HG03520 (cell line): Measurements from ENCODE around the gene ASB8.
"Not testable (repeated sequence)": the region's sequence is repeated elsewhere in the genome, so short reads cannot be mapped to it uniquely, and the experiment has no call there.

Experiments used
- ATAC-seq: cut with Tn5 transposase; IDR thresholded peaks from one replicate; pipeline ENCODE4 v1.9.1; 2021; ENCODE audit warnings: mild to moderate bottlenecking, moderate library complexity; ENCODE audit not compliant: unreplicated experiment

Gene ASB8

GRCh38 chr12:48142818-48143674 lies 14.3 kb downstream of the ASB8 start:
- no peak for ATAC-seq

- no peak for ATAC-seq
These were observed 22.3 kb downstream of the ASB8 start for GRCh38 chr12:48135027-48135426.

GRCh38 chr12:48132826-48133225 lies 24.5 kb downstream of the ASB8 start:
- no peak for ATAC-seq

- ATAC-seq = no peak
These were observed 25.8 kb downstream of the ASB8 start for GRCh38 chr12:48131517-48131916.

GRCh38 chr12:48129376-48129775 lies 27.9 kb downstream of the ASB8 start:
- ATAC-seq = no peak

- no peak for ATAC-seq
These were observed 28.5 kb downstream of the ASB8 start for GRCh38 chr12:48128800-48129199.

- no peak for ATAC-seq
These were observed 30.2 kb downstream of the ASB8 start for GRCh38 chr12:48126953-48127630.

GRCh38 chr12:48125985-48126384 lies 31.3 kb downstream of the ASB8 start:
- no peak for ATAC-seq

GRCh38 chr12:48125542-48125941 lies 31.8 kb downstream of the ASB8 start:
- ATAC-seq = not testable (repeated sequence)

- no peak for ATAC-seq
These were observed 34.1 kb downstream of the ASB8 start for GRCh38 chr12:48123169-48123568.

GRCh38 chr12:48122065-48122834 lies 35.1 kb downstream of the ASB8 start:
- no peak for ATAC-seq

GRCh38 chr12:48121522-48121921 lies 35.8 kb downstream of the ASB8 start:
- no peak for ATAC-seq

GRCh38 chr12:48119834-48120195 lies 37.5 kb downstream of the ASB8 start:
- ATAC-seq = no peak

- ATAC-seq = peak; percentile 95
These were observed 38.1 kb downstream of the ASB8 start, which contains the start of gene PFKM for GRCh38 chr12:48119078-48119833. PFKM (plus strand) TSS chr12:48119364; CDS start chr12:48122775, 3,411 bp downstream.

- no peak for ATAC-seq
These were observed 38.9 kb downstream of the ASB8 start for GRCh38 chr12:48118284-48118871.

GRCh38 chr12:48115957-48116356 lies 41.4 kb downstream of the ASB8 start:
- no peak for ATAC-seq

GRCh38 chr12:48111312-48111693 lies 46.0 kb downstream of the ASB8 start:
- ATAC-seq = not testable (repeated sequence)

- no peak for ATAC-seq
These were observed 46.5 kb downstream of the ASB8 start for GRCh38 chr12:48110691-48111311.

GRCh38 chr12:48109424-48109823 lies 47.9 kb downstream of the ASB8 start:
- no peak for ATAC-seq
